Subcutaneous adipose tissue (tissue), 4 donors: Measurements from ENCODE around the gene LLCFC1. TPM values are rescaled to one million over a fixed set of nuclear protein-coding genes. Genes with fewer than 3 reads are reported as not detected.

Experiments used
- total RNA-seq, 4 donors: library from RNA; depleted of rRNA; stranded (reverse); fragments of >200 nt; gene quantifications; one replicate each; pipeline ENCODE4 v1.1.0, GENCODE V29; 2016
- TF ChIP-seq, protein P1 (sequence below): fragments of 450-650 bp; IDR thresholded peaks from one replicate; pipeline ENCODE4 v1.5.1; 2016; ENCODE audit warnings: low read depth, mild to moderate bottlenecking, control low read depth, antibody characterized with exemption, moderate library complexity

The LLCFC1 gene
- not detected for total RNA-seq

DNA sequence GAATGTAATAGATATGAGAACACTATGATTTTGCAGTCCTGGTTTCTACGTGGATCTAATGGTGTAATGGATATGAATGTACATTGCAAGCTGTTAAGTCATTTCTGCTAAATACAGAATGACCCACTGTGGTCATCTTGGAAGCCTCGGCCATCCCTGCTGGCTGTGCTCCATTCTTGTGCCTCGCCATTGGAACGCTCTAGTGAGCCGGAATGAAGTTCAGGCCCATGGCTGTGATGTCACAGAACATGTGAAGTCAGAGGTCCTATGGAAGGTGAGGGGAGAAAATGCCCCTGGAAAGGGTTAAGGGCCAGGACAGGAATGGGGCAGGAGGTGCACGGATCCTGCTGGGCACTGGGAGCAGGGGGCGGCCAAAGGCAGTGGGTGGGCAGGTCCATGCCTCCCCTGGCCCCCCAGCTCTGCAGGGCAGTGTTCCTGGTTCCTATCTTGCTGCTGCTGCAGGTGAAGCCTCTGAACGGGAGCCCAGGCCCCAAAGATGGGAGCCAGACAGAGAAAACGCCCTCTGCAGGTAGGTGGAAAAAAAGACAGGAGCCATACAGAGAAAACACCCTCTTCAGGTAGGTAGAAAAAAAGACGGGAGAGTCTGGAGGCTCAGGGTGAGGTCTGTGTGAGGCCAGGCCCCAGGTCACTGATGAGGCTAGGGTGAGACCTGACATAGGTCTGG is at the start of gene LLCFC1:
Gene LLCFC1, plus strand, starts transcription at position 259 of the 685 bp plus-strand sequence. Its CDS starts 138 bp downstream, at position 397.
- TF ChIP-seq, protein P1, sequence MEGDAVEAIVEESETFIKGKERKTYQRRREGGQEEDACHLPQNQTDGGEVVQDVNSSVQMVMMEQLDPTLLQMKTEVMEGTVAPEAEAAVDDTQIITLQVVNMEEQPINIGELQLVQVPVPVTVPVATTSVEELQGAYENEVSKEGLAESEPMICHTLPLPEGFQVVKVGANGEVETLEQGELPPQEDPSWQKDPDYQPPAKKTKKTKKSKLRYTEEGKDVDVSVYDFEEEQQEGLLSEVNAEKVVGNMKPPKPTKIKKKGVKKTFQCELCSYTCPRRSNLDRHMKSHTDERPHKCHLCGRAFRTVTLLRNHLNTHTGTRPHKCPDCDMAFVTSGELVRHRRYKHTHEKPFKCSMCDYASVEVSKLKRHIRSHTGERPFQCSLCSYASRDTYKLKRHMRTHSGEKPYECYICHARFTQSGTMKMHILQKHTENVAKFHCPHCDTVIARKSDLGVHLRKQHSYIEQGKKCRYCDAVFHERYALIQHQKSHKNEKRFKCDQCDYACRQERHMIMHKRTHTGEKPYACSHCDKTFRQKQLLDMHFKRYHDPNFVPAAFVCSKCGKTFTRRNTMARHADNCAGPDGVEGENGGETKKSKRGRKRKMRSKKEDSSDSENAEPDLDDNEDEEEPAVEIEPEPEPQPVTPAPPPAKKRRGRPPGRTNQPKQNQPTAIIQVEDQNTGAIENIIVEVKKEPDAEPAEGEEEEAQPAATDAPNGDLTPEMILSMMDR, result no peak

DNA sequence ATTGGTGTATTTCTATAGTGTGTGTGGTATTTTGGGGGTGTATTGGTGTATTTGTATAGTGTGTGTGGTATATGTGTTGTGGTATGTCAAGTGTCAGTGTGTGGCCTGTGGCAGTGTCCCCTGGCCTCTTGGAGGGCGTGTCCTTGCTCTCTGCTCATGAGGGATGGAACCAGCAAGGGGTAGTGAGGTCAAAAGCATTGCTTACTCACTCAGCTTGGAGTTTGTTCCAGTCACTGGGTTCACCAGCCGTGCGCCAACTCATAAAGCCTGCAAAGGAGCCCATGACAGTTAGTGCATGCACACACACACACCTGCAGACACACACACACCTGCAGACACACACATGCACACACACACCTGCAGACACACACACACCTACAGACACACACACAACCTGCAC is 49.5 kb upstream of the LLCFC1 start:
- TF ChIP-seq, protein P1, result no peak

DNA sequence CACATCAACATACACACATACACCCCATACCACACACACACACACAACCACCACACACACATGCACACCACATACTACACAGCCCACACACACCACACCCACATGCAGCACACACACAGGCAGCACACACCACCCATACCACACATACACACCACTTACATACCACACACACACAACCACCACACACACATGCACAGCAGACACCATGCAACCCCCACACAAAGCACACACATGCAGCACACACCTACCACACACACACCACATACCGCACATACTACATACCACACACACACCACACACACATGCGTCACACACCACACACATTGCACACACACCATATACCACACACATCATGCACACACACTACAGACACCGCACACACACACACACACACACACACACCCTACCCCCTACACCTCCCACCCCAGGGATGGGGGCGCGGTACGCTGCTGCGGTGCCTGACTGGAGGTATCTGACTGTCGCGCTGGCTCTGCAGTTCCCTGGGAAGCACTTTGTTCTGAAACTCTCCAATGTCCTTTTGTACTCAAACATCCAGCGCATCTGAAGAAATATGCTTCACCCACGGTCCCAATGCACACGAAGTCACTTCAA is 48.3 kb upstream of the LLCFC1 start:
- TF ChIP-seq, protein P1, result no peak

DNA sequence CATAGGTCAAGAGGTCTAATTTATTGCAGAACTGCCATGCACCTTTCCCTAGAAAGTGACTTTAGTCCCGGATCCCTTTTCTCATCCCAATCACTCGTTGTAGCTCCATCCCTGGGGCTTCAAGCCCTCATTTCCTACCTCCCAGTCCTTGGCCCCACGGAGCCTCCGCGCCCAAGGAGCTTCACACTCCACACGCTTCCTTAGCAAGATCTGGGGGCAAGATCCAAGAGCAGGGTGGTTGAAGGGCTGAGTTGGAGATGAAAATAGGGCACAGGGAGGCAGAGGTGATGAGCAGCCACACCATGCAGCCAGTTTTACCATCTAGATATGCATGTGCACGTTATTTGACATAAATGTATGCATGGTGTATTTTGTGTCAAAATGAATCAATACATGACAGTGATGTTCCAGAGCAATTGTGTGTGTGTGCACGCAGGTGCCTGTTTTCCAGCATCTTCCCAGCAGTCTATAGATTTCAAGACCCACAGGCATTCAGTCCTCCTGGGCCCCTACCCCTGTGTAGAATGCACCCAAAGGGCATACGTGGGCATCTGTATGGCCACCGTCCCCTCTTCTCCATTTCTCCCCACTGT is 47.7 kb upstream of the LLCFC1 start:
- TF ChIP-seq, protein P1, result no peak

DNA sequence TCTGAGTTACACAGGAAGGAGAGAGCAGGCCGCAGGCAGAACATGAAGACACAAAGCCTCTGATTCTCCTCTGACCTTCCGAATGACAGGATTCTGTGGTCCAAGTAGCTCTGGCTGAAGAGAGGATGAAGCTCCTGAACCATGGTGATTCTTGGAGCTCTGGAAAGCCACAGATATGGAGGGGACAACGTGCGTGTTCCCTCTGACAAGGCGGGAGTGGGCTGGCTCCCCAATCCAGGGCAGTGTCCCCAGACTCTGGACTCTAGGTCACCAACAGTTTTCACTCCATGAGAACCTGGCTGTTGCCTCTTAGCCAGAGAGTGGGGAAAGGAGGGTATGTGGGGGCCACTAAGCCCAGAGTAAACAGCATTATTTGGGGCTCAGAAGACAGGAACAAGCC is 46.3 kb upstream of the LLCFC1 start:
- TF ChIP-seq, protein P1, result no peak

DNA sequence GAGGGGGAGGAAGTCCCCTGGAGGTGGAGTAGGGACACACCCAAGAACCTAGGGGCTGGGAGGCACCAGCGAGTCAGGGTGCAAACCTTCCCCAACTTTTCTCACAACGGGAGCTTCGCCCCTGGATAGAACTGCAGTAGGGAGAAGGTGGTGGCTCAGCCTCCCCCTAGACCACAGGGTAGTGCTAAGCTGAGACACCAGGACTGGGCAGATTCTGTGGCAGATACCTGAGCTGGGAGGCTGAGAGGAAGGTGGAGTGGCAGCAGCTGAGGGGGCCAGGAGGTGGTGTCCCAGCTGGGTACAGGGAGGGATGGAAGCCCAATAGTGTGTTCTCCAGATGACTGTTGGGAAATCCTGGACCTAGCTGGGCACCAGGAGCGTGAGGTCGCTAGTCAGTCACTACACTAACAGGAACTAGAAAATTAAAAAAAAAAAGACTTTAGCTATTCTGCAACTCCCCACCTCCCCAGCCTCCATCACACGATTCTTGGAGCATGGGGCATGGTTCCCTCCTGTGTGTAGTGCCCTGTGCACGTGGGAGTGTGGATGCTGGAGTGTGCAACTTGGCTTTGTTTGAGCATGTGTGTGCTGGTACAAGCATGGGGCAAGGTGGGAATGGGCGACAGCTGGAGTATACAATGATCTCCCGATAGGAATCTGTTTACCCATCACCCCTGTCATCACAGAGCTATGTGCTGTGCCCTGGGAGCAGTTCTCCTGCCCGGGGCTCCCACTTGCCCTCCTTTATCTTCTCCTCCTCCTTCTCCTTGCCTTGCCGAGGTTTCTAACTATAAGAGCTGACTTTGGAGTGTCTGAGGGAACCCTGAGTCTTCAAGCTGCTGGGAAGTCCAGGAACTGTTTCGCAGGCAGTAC is 44.9 kb upstream of the LLCFC1 start:
- TF ChIP-seq, protein P1, result no peak
